Measurements from ENCODE around the gene TRAPPC6A. TPM values are rescaled to one million over a fixed set of nuclear protein-coding genes. Genes with fewer than 3 reads are reported as not detected.

The TRAPPC6A gene
- total and polyA plus RNA-seq, 2 of the 4 experiments (the other 2 are of a cell fraction): 4.1 to 13.4 TPM

DNA sequence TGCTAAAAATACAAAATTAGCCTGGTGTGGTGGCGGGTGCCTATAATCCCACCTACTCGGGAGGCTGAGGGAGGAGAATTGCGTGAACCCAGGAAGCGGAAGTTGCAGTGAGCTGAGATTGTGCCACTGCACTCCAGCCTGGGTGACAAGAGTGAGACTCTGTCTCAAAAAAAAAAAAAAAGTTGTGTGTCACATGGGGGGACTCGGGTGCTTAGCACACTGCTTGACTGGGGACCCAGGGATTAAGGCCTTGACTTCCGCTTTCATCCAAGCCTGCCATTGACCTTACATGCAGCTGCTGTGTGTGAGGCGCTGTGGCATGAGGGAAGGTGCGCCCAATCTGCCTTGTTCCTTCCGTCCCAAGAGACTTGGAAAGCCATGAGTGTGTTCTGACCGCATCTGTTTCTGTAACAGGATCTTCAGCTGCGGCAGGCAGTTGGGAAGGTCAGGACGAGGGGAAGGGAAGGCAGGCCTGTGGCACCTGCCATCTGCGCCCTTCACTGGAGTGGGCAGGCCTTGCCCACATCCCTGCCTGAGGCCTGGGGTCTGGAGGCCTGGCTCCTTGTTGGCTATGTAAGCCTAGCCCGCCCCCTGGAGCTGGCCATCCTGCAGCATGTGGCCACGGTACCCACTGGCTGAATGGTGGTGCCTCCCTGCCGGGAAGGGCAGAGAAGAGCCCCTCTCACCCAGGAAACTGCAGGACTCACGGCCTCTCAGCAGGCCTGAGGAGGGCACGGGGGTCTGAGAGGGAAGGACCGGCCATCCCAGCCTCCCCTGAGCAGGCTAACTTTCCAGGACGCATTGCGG lies 62.0 kb downstream of the TRAPPC6A start:
- H3K79me1 ChIP-seq (ENCODE audit: low read depth in 1 of 2, low read length in 2 of 2): peaks cover 40 to 93% of the 10 kb centered on the region in 2 experiments
- ATAC-seq (ENCODE audit: low read depth): no peak
- H4K91ac ChIP-seq (ENCODE audit: insufficient read depth, low read depth, low read length): no peak overlapping the region
- no peak overlapping the region for H3K4me2 ChIP-seq (ENCODE audit: low read depth, low read length)
- no peak overlapping the region for H2BK20ac ChIP-seq (ENCODE audit: low read depth, low read length)
- ChIA-PET CTCF (no interaction called here), POLR2A (ENCODE audit: unreplicated experiment) (no interaction called here)
- no peak overlapping the region for H3K9ac ChIP-seq (ENCODE audit: low read depth, low read length)
- no peak overlapping the region for H3K4me3 ChIP-seq (ENCODE audit: insufficient read depth, low read depth, low read length)
- no peaks in the 10 kb centered on the region for H3K27me3 ChIP-seq (ENCODE audit: control insufficient read depth, insufficient read depth, low read length)
- no peak overlapping the region for H3K14ac ChIP-seq (replicated peaks; ENCODE audit: low read depth, low read length)
- no TSS peak for BruUV-seq (replicated peaks)
- H3K27ac ChIP-seq (ENCODE audit: insufficient read depth, low read length): no peak overlapping the region
- no peak overlapping the region for H4K8ac ChIP-seq (ENCODE audit: low read depth in 2 of 2, low read length in 2 of 2)
- peaks cover 89% of the 10 kb centered on the region for H4K20me1 ChIP-seq (ENCODE audit: insufficient read depth, low read length)
- DNase-seq: no peak
- dilution Hi-C loops (cut with HindIII; ENCODE audit: low sequenced_read_pairs, unreplicated experiment): no loop called here
- intact Hi-C loops (cut with micrococcal nuclease): no loop called here
- H3K4me1 ChIP-seq (ENCODE audit: control insufficient read depth, insufficient read depth, low read length): no peaks in the 10 kb centered on the region; the same call in 1 of the 2 replicates
- H3K9me1 ChIP-seq (ENCODE audit: insufficient read depth, low read length): peaks cover 34% of the 10 kb centered on the region
- H2AK5ac ChIP-seq (ENCODE audit: low read depth, low read length): no peak overlapping the region
- H2BK120ac ChIP-seq (ENCODE audit: low read depth, low read length): no peak overlapping the region
- H2BK15ac ChIP-seq (ENCODE audit: low read depth, low read length): no peak overlapping the region
- H2BK5ac ChIP-seq (ENCODE audit: low read depth, low read length, poor library complexity, severe bottlenecking): no peak overlapping the region
- H3K4ac ChIP-seq (ENCODE audit: low read depth, low read length): no peak overlapping the region
- H3K36me3 ChIP-seq (ENCODE audit: control insufficient read depth, insufficient read depth, low read length): peaks cover 3% of the 10 kb centered on the region; the same call in 1 of the 2 replicates
- no peak overlapping the region for H3K56ac ChIP-seq (ENCODE audit: extremely low read depth, insufficient read depth, low read length)
- H4K5ac ChIP-seq (ENCODE audit: low read depth, low read length): no peak overlapping the region
- H3K23ac ChIP-seq (ENCODE audit: low read depth, low read length): peak overlapping the region; percentile 82; the same call in 1 of the 2 replicates
- peak overlapping the region; percentile 55 for H2AK9ac ChIP-seq (replicated peaks; ENCODE audit: low read depth, low read length, poor library complexity)
- 92% methylated on average over 11 of the region's 21 CpGs; no CpG with 5 or more reads in 1 of the 2 experiments for WGBS, 2 experiments (ENCODE audit: extremely low coverage in 2 of 2, insufficient read length in 1 of 2)
- H2AFZ ChIP-seq (replicated peaks; ENCODE audit: low read length, poor library complexity): no peak overlapping the region
- in situ Hi-C loops (cut with MboI; ENCODE audit: low sequenced_read_pairs): no loop called here
- H3K18ac ChIP-seq (ENCODE audit: low read depth, low read length): no peak overlapping the region
- H3K9me3 ChIP-seq (ENCODE audit: control insufficient read depth, insufficient read depth, low read length): no peaks in the 10 kb centered on the region
- TF ChIP-seq RCOR1 (IDR thresholded peaks at IDR 0.05; ENCODE audit: insufficient replicate concordance, low read length) (no peak), FOS (IDR thresholded peaks at IDR 0.05; ENCODE audit: low read depth, low read length) (no peak), SMC3 (IDR thresholded peaks at IDR 0.05; ENCODE audit: low read depth, low read length) (no peak), MAZ (IDR thresholded peaks at IDR 0.05; ENCODE audit: borderline replicate concordance, low read depth, low read length) (no peak), CEBPB (IDR thresholded peaks at IDR 0.05; ENCODE audit: low read depth, low read length) (no peak), RFX5 (IDR thresholded peaks at IDR 0.05; ENCODE audit: low read depth, low read length) (no peak), NFE2L2 (IDR thresholded peaks at IDR 0.05; ENCODE audit: low read depth, low read length) (no peak), CHD1 (IDR thresholded peaks at IDR 0.05; ENCODE audit: low read depth, low read length) (no peak), BHLHE40 (IDR thresholded peaks at IDR 0.05; ENCODE audit: low read depth, low read length) (no peak), MAFK (IDR thresholded peaks at IDR 0.05; ENCODE audit: low read depth, low read length) (no peak), RAD21 (IDR thresholded peaks at IDR 0.05; ENCODE audit: low read length) (no peak)
- TF ChIP-seq, protein P1, sequence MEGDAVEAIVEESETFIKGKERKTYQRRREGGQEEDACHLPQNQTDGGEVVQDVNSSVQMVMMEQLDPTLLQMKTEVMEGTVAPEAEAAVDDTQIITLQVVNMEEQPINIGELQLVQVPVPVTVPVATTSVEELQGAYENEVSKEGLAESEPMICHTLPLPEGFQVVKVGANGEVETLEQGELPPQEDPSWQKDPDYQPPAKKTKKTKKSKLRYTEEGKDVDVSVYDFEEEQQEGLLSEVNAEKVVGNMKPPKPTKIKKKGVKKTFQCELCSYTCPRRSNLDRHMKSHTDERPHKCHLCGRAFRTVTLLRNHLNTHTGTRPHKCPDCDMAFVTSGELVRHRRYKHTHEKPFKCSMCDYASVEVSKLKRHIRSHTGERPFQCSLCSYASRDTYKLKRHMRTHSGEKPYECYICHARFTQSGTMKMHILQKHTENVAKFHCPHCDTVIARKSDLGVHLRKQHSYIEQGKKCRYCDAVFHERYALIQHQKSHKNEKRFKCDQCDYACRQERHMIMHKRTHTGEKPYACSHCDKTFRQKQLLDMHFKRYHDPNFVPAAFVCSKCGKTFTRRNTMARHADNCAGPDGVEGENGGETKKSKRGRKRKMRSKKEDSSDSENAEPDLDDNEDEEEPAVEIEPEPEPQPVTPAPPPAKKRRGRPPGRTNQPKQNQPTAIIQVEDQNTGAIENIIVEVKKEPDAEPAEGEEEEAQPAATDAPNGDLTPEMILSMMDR (conservative IDR thresholded peaks at IDR 0.05; ENCODE audit: low read depth, low read length): no peak
- TF ChIP-seq, protein P2, sequence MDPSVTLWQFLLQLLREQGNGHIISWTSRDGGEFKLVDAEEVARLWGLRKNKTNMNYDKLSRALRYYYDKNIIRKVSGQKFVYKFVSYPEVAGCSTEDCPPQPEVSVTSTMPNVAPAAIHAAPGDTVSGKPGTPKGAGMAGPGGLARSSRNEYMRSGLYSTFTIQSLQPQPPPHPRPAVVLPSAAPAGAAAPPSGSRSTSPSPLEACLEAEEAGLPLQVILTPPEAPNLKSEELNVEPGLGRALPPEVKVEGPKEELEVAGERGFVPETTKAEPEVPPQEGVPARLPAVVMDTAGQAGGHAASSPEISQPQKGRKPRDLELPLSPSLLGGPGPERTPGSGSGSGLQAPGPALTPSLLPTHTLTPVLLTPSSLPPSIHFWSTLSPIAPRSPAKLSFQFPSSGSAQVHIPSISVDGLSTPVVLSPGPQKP (IDR thresholded peaks at IDR 0.05; ENCODE audit: borderline replicate concordance, low read depth, low read length): no peak

All from IMR-90 (cell line).